HG03378 (cell line): ENCODE results near the gene CNNM1.

Experiments
- ATAC-seq: cut with Tn5 transposase; IDR thresholded peaks from one replicate; pipeline ENCODE4 v1.9.1; 2021; ENCODE audit warnings: mild to moderate bottlenecking, moderate library complexity; ENCODE audit not compliant: unreplicated experiment

CNNM1 gene

DNA sequence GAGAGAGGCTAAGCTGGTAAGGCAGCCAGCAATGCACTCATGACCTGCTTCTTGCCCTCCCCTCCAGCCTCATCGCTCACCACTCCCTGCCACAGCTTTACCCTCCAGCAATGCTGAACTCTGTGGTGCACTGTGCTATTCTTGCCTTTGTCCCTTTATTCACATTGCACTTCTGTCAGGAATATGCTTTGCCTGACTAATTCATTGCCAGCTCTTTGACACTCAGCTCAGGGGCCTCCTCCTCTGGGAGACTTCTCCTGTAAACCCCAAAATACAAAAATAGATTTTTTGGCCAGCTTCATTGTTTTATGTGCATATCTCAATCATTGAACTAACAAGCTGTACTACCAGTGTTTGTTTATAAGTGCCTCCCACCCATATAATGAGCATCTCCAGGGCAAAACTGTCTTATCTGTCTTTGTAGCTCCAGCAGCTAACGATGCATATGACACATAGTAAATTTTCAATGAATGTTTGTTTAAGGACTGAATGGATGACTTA lies 8.2 kb downstream of the CNNM1 start:
- no peak for ATAC-seq

DNA sequence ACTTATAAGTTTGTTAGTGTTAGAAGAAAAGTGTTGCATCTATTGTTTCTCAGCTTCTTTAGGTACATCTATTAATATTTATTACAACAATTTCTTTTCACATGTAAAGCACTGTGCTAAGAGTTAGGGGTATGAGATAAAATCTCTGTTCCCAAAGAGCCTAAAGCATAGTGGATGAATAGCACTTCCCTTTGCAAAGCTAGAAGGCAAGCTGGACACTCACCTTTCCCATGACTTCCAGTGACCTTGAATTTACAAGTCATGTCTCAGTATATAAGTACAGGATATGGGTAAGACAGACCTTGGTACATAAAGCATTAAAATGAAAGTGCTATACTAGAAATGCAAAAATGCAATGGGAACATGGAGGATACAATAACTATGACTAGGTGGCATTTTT lies 8.7 kb downstream of the CNNM1 start:
- no peak for ATAC-seq

DNA sequence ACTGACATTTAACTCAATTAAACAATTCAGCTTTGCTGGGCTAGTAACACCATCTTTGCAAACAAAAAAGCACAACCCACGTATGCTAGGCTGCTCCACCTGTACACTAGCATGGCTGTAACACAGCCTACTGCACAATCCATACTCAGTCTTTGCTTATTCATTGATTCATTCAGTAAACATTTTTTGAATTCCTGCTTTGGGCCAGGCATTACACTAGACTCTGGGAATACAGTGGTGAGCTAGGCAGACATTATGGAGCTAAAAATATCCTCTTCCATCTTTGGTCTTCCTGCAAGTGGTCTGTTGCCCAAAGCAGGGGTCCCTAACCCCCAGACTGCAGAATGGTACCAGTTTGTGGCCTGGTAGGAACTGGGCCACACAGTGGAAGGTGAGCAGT lies 9.9 kb downstream of the CNNM1 start:
- ATAC-seq, result no peak

DNA sequence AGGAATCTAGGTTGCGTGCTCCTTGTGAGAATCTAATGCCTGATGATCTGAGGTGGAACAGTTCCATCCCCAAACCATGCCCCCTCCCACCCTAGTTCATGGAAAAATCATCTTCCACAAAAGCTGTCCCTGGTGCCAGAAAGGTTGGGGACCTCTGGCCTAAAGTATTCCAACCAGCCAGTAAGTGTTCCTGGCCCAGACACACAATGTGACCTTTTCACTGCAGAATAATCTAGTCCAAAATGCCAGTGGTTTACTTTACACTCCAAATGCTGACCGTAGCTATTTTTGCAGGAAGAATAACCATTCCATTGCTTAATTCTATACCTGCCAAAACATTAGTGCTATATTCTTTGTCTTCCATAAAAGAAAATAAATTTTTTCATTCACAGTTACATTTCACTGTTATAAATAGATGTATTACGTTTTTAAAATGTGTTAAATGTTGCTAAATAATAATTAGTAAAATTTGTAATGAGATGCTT lies 10.4 kb downstream of the CNNM1 start:
- no peak for ATAC-seq

DNA sequence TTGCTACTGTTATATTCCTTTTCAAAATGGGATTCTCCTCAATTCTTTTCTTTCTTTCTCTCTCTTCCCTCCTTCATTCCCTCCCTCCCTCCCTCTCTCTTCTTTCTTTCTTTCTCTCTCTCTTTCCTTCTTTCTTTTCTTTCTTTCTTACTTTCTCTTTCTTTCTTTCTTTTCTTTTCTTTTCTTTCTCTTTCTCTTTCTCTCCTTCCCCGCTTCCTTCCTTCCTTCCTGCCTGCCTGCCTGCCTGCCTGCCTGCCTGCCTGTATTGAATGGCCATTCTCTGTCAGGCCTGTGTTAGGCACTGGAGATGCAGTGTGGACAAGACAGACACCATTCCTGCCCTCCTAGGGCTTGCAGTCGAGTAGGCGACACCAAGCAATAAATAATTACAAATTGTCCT lies 11.5 kb downstream of the CNNM1 start:
- ATAC-seq, result no peak

DNA sequence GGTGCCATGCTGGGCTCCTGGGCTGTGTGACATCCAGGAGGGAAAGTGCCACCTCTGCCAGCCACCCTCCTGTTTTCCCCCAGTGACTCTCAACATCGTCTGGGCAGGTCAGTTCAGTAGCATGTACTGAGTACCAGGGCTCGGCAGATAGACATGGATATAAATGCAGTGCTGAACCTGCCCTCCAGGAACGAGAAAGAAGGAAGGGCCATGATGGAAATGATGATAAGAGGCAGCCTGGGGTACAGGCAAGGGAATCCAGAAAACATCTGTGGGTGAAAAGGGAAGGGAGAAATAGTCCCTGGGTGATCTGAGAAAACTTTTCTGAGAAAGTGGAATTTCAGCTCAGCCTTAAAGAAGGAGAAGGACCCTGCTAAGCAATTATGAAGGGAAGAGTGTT lies 12.1 kb downstream of the CNNM1 start:
- no peak for ATAC-seq

DNA sequence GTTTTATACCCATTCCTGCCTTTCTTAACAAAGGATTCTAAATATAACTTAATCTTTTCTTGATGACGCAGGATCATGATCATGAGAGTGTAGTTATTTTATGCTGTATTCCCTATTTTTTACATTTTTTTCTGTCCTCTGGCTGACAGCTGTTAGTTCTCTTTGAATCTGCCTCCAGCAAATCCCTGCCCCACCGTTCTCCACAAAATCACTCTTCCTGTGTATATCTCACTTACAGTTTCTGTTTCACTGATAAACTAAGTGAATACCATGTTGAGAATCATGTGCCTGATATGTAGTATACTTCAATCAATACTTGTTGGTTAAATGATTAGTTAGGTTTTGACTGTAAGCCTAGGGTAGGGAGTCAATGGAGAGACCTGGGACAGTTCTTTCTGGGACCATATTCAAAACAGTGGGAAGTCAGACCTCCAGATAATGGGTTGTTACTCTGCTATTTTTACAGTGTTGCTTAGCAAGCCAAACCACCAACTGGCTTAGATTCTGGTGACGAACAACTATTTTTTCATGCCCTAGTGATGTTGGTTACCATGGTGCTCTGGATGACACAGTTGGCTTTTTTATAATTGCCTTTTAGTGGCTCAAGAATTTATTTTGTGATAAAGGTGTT lies 12.8 kb downstream of the CNNM1 start:
- ATAC-seq, result no peak

DNA sequence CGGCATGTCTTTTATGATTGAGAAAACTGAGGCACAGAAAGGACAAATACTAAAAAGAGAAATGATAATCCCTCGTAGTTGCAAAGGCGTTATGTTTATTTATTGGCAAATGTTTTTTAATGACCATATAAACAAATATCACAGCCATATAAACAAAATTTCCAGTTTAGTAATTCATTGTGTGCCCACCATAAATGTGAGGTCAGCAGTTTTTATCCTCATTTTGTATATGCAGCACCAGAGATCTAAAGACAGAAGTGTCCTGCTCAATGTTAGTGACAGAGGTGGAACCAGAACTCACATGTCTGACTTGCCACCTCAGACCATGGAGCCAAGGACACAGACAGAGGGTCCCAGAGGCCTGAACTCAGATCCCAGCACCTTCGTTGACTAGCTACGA lies 14.1 kb downstream of the CNNM1 start:
- ATAC-seq, result no peak

DNA sequence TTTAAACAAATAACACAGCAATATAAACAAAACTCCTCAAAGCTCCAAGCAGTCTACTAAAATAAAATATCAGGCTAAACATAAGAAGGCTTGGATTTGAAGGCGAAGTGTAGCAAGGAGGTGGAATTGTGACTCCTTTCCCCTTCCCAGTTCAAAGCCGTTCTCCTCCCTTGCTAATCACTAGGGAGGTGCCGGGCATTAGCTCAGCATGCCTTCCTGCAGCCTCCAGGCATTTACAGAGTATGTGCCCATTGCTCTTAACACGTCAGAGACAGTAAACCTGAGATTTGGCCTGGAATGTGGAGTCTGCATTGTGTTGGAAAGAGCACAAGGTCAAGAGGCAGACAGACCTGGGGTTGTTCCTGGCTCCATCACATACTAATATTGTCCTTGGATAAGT lies 15.6 kb downstream of the CNNM1 start:
- ATAC-seq, result no peak

DNA sequence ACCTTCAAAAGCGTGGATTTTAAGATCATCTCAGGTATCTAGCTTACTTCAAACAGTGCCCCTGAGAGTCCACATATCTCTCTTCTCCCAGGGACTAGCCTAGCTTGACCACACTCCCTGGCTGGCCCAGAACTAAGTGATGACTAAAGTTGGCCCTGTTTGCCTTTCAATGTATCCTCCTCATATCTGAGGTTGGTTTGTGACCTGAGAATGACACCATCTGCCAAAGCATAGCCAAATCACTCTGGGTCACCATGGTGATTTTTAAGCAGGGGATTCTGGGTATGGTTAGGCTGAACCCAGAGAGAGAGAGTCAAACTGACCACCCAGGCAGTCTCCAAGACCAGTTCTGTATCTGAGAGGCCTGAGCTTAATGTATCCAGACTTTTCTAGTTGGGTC lies 16.2 kb downstream of the CNNM1 start:
- no peak for ATAC-seq

DNA sequence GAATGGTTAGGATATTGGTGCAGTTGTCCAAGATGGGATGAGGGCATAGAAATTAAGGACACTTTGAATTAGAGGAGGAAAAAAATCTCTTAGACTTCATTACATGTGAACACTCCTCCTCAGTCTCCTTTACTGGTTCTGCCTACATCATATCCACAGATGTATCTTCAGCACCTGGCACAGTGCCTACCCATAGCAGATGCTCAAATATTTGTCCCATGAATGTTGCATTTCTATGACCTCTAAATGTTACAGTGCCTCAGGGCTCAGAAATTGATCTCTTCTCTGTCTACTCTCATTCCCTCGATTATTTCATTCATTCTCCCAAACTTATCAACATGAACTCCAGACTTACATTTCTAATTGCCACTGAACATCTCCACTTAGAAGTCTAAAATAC lies 17.1 kb downstream of the CNNM1 start:
- ATAC-seq, result no peak

DNA sequence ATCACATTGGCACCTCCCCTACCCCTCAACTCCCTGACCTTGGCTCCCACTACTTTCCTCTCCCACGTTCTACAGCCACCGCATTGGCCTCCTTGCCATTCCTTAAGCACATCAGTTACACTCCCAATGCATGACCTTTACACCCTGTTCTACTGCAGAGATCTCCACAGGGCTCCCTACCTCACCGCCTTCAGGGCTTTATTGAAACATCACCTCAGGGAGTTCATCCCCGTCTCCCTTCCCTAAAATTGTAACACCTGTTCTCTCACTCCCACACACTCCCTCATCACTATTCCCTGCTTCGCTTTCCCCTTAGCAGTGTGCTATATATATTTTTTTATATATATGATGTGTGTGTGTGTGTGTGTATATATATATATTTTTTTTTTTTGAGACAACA lies 18.5 kb downstream of the CNNM1 start:
- ATAC-seq, result no peak

DNA sequence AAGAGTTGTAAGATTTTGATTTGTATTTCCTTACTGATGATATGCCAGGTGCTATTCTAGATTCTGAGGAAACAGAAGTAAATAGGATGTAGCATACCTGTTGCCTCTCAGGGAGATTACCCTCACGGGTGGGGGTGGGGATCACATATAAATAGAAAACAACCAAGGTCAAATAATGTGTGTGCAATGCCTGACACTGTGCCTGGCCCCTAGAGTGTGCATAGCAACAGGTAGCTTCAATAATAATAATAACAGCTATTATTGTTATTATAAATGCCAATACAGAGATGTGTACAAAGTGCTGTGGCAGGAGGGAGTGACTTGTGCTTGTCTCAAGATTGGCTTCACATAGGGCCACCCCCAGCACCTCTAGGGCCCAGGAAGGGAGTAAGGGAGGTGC lies 24.0 kb downstream of the CNNM1 start:
- ATAC-seq, result no peak

DNA sequence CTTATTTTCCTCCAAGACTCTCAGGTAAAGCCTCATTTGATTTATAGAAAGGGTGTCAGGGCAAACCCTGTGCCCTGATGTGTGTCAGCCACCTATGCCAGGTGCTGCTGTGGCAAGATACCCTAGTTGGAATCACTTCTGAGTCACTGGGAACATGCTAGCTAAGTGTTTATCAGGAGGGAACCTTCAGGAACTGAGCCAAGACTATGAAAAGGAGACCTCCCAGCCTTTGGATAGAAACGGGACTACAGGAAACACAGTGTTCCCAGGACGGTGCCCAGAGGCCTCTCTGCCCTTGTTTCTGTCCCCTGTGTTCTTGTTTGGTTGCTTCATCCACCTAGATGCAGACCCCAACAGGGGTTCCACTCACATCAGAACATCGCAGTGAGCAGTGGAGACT lies 28.5 kb downstream of the CNNM1 start:
- ATAC-seq, result no peak

DNA sequence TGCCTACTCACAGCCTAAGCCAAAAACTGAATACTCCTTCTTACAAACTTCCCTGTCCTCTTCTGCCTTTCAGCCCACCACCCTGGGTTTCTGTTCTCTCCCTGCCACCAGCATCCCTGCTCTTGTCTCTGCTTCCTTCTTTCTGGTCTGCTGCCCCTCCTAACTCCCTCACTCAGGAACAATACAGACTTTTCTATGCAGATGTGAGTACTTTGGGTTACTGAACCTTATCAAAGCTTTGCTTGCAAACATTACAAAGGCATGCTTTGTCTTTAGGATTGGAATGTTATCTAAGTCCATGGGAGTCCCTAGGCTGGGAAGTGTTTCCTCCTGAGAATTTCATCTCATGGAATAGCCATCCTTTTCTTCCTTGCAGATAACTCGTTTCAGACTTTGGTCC lies 28.9 kb downstream of the CNNM1 start:
- no peak for ATAC-seq

DNA sequence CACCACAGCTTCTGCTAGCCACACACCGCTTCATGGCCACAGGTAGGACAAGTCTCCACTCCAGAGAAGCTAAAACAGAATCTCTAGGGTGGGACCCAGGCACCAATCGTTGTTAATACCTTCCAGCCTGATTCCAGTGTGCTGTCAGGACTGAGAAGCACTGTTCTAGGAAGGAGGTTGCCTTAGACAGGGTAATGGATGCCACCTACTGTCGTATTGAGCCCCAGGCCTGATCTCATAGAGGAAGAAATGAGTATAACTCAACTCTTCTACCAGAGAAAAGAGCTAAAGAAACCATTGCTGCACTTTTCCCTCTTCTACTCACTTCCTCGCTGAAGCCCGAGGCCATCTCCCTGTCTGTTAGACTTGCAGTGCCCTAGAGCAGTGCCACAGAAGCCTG lies 31.8 kb downstream of the CNNM1 start:
- ATAC-seq, result no peak

DNA sequence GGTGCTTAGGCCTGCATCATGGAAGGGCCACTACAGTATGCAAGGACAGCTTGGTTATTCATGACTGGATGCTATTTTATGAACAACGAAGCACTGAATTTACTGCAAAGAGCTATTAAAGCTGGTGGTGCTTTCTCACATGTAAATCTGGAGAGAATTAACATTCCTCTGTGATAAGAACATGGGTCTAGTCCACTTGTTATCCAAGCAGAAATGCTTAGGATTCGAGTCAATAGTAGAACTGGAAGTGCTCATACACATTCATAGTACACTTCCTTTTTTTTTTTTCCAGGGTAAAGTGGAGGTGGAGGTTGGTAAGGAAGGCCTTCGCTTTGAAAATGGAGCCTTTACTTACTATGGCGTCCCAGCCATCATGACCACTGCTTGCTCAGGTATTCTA lies 35.0 kb downstream of the CNNM1 start:
- ATAC-seq, result no peak

DNA sequence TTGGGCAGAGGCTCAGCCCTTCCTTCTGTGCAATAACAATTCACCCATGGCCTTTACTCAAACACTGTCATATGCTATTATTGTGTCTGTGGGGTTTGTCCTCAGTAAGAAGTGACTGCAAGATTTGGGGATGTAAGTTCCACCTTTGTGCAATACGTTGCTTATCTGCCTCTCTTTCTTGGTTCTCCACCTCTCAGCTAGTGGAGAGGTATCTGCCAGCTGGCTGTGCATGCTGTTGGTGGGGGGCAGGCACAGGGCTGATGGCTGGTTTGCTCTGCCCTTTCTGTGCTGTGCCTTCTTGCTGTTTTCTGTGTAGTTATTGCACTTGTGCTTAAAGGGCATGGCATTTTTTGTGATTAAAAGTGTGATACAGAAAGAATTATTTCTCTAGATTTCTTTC lies 36.2 kb downstream of the CNNM1 start:
- no peak for ATAC-seq

DNA sequence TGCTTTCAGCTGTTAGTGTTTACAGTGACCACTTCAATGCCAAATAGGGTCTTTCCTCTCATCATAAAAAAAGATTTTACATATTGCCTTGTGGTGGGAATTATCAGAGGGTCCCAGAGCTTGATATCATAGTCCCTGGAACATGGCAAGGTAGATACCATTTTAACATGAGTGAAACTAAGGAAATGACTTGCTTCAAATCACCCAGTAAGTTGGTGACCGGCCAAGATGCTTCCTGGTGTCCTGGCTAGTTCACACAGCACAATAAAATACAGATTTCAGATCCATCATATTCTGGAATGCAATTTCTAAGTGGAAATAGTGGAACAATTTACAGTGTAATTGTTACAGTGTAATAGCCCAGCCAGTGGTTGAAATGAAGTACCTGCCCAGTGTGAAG lies 36.6 kb downstream of the CNNM1 start:
- no peak for ATAC-seq

DNA sequence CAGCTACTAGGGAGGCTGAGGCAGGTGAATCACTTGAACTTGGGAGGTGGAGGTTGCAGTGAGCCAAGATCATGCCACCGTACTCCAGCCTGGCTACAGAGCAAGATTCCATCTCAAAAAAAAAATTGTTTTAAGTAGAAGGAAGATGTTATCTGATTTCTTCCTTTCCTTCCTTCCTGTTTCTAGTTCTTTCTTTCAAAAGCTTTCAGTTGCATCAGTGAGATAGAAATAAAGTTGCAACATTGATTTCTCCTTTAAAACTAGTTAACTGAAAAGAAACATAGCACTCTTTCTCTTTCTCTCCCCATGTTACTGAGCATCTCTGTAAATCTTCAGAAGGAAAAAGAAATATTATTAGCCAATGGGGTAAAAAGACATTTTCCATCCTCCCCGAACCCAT lies 37.5 kb downstream of the CNNM1 start:
- ATAC-seq, result no peak

DNA sequence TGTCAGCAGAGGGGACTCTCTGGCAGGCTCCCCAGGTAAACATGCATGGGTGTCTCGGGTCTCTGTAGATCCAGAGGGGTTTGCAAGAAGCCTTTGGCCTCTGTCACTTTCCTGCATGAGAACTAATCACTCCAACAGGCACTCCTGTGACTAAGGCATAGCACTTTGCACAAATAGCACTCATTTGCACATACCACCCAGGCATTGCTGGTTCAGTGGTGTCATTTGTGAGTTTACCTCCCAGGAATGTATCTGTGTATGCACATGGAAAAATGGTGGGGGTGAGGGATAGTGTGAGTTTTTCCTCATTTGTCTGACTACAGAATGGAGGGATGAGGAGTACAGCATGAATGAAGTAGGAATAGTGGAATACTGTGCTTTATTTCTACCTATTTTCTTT lies 39.5 kb downstream of the CNNM1 start:
- ATAC-seq, result no peak

DNA sequence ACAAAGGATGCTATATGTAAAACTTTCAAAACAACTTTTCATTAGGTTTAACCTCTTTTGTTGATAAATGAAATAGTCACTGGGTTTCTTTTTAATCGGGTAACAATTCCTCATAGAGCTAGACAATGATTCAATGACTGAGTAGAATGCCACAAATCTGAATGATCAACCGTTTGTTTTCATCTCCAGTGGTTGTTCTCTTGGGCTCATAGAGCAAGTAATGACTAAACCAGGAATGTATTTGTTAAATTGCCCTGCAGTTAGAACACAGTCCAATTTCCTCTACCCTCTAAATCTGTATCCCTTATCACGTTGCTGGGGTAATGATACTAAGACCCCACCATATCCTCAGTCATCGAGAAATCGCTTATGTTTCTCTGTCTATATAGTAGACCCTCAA lies 40.0 kb downstream of the CNNM1 start:
- no peak for ATAC-seq

DNA sequence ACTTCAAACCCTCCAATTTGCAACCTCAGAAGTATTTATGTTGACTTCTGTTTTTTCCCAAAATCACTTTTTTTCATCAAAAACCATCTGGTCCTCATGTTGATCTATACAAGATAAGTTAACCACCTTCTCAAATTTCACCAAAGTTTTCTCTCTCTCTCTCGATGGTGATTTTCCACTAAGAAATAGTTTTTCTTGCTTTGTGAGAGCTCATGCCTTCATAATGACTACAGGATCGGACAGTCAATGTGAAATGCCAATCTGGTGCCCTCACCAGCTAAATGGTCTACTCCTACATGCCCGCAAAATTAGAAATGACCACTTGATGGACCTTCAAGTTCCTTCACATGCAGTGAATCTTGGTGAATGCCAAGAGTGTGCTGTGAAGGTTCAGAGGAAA lies 40.4 kb downstream of the CNNM1 start:
- ATAC-seq, result no peak
